Measurements from ENCODE around the gene TLE4.
"Not testable (repeated sequence)": the region's sequence is repeated elsewhere in the genome, so short reads cannot be mapped to it uniquely, and the experiment has no call there.

TLE4 gene

DNA sequence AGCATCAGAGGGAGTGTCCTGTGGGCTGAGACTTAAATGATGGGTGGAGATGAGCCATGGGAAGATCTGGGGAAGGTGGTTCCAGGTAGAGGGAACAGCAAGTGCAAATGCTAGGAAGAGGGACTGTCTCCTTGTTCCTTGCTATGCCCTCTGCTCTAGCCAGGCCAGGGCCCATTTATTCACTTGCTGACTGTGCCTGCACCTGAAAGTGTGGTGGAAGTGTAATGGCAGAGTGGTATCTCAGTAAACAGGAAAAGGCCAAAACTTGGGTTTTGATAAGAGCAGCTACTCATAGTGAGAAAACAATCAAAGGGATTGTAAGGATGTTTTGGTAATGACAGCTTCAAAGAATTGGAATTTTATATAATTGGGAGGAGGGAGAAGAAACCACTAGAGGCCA lies 32.4 kb downstream of the TLE4 start:
- no peak for DNase-seq

- DNase-seq, result no peak
These were observed 33.3 kb downstream of the TLE4 start for GRCh38 chr9:79604921-79605562.

DNA sequence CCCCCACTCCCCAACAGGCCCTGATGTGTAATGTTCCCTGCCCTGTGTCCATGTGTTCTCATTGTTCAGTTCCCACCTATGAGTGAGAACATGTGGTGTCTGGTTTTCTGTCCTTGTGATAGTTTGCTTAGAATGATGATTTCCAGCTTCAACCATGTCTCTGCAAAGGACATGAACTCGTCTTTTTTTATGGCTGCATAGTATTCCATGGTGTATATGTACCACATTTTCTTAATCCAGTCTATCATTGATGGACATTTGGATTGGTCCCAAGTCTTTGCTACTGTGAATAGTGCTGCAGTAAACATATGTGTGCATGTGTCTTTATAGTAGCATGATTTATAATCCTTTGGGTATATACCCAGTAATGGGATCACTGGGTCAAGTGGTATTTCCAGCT lies 34.8 kb downstream of the TLE4 start:
- DNase-seq, result not testable (repeated sequence)

- DNase-seq, result no peak
These were observed 37.8 kb downstream of the TLE4 start for GRCh38 chr9:79609468-79610018.

- DNase-seq, result no peak
These were observed 38.4 kb downstream of the TLE4 start for GRCh38 chr9:79610019-79610631.

- no peak for DNase-seq
These were observed 39.2 kb downstream of the TLE4 start for GRCh38 chr9:79610791-79611614.

DNA sequence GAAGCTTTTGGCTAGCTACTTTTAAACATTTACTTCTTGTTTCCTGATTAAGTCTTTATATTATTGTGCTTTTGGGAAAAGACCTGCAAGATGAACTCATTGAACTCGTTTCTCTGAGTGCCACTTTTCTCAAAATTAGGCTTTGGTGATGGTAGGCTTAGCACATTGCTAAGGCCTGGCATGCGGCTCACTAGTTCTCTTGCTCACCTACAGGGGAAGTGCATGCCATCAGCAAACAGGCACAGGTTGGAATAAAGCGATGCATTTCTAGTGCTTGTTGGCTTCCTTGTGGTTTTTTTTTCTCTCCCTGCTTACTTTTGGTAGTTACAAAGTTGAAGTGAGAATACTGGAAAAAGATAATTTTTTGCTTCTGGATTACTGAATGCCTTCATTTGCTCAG lies 41.4 kb downstream of the TLE4 start:
- DNase-seq, result no peak

DNA sequence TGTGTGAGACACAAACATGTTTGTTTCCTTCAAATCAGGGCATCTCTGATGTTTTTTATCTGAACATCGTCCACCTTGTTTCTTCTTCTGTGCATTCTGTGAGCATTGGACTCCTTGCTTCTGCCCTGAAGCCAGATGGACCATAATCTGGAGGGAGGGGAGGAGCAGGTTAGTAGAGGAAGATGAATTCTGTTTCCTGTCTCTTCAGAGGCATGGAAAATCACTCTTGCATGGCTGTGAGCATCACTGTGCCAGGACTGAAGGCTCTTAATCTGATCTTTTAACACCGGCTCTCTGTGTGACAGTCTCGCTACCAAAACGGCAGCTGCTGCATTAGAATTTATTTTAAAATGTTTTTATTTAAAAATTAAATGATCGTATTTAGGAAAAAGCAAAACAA lies 43.3 kb downstream of the TLE4 start:
- no peak for DNase-seq

- no peak for DNase-seq
These were observed 44.2 kb downstream of the TLE4 start for GRCh38 chr9:79616013-79616412.

DNA sequence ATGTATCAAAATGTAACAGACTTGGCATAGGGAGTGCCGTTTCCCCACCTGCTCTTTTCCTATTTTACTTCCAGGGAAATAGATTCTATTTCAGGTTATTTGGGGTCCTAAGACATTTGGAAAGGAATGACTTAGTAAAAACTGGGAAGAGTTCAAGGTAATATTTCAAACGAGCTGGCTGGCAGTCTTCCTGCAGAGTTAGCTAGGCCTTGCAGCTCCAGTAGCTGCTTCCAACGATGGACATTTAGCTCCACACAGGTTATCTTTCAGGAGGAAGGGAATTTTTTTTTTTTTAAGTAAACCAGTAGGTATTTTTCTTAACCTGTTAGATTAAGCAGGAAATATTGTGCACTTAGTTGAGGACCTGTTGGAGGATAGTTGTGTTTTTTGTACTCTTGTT lies 45.2 kb downstream of the TLE4 start:
- no peak for DNase-seq

GRCh38 chr9:79617395-79617794 lies 45.6 kb downstream of the TLE4 start:
- no peak for DNase-seq

GRCh38 chr9:79619930-79620329 lies 48.2 kb downstream of the TLE4 start:
- DNase-seq, result no peak

- no peak for DNase-seq
These were observed 50.3 kb downstream of the TLE4 start for GRCh38 chr9:79621916-79622575.

DNA sequence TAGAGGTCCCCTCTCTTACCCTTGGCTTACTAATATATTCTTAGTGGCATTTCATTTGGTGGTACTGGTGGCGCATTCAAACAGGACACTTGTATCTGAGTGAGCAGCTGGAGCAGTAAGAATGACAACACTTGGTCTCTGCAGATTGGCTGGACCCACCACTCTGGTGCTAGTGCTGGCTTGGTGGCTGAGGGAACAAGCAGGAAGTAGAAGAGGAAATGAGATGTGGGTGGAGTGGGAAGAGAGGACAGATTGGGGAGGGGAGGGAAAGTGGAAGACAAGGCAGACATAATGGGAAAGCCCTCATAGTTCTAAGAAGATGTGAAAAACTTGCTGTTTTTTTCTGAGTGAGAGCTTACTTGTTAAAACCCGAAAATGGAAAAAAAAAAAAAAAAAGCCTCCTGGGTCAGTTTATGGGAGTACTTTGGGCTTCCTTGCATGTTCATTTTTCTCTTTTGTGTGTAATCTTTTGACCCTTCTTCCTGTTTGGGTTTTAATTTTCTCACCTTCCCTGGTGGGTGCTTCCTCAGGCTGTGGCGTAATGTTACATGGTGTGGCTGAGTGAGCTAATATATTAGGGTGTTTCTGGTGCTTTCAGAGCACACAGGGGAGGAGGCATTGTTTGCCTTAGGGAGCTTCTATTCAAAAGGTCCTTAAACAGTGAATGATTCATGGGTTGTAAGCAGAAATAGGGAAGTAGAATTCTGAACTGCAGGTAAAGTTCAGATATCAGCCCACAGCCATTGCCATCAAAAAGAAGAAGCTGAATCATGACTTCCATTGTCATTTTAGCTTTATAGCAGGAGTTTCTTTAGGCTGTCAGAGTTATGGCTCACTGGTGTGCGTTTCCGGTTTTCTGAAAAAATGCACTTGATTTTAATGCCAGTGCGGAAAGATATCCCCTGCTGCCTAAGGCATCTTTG lies 52.3 kb downstream of the TLE4 start:
- no peak for DNase-seq

DNA sequence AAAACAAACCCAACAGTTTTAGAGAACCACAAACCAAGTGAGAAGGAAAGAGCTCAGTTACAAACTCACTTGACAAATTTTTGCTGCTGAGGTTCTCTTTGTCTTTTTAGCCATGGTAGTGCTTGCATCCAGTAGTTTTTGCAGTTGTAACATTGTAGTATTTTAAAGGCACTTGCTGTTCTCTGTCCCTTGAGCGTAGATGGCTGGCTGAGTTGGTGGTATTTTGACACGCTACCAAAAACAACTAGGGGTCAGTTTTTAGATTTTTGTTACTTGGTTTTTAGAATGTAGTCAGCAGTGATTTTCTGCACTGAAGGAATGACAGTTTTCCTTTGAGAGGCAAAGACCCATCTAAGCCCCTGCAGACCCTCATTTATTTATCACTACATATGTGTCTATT lies 58.0 kb downstream of the TLE4 start:
- no peak for DNase-seq

DNA sequence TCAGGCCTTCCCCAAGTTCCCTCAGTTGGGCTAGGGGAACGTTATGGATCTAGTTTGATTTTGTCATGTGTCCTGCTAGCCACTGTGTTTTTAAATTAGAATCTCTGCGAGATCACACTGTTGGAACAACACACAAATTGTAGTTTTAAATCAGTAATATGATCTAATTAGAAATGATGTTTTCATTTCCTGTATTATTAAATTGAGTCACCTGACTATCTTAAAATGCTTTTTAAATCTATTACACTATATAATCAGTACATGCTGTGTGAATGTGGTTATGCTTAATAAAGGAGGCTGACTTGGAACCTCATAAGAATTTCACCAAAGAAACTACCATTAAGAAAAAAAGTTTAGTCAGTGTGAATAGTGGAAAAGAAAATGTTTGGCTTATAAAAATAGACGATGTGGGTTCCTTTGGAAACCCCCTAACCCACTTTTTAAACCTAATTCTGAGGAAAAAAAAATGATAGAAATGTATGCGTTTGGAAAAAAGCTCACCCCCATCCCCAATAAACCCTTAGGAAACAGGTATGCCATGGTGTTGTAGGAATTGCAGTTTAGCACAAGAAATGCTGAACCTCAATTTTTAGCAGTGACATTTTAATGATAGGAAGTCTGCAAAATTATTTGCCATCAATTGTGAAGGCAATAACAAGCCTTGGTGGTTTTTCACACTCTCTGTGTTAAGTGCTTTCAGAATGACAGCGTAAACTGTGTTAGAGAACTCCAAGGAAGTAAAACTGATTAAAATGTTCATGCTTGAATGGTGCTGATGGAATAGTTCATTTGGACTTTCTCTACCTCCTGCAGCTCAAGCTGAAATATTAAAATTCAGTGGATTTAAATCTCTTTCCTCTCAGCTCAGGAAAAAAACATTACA lies 59.0 kb downstream of the TLE4 start:
- DNase-seq, result no peak

DNA sequence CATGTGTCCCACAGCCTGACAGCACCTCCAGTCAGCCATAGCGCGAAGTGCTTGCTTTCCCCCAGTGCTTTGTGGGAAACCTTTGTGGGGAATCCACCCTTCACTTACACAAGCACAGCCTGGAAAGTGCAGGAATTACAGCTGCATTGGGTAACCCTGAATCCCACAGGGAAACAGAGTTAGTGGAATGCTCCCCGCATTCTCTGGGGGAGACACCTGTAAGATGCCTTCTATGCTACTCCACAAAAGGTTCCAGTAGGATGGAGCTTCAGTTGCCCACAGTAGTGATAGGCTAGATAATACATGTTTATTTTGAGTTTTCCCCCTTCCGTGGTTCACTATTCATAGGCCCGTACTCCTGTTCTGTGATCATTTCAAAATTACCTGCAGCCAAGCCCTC lies 60.3 kb downstream of the TLE4 start:
- no peak for DNase-seq

DNA sequence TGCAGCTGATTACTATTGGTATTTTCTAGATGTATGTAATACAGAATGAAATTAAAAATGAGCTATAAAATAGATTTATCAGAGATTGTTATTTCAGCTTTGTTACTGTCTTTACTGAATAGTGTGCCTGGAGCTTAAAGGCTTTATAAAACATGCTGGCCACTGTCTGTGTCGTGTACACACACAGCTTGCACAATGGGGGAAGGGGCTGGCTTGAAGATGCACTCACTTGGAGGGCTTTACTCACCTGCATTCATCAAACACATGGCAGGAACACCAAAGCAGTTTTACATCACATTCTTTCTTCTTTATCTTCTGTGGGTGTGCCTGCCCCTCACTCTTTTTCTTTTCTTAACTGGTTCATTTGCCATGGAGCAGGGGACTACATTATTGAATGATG lies 60.9 kb downstream of the TLE4 start:
- DNase-seq, result no peak

DNA sequence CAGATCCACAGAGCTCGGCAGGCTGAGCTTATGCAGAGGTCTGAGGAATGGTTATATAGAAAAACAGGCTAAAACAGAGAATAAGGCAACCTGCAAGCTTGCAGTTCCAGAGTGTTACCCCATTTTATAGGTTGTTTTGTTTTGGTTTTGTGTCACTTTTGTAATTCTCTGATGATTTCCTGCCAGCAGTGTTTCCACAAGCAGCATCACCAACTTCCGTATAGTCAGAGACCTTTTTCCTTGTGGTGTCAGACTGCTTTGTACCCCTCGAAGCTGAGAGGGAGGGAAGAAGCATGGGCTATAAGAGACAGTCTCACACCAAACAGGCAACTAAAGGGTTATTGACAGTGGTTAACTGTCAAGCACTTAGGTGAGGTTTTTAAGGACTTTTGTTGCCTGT lies 61.8 kb downstream of the TLE4 start:
- DNase-seq, result no peak

- DNase-seq, result no peak
These were observed 65.6 kb downstream of the TLE4 start for GRCh38 chr9:79637177-79637925.
